HG02763 (cell line): Measurements from ENCODE around the gene AFAP1.

Experiments
- ATAC-seq: cut with Tn5 transposase; IDR thresholded peaks from one replicate; pipeline ENCODE4 v1.9.1; 2021; ENCODE audit warnings: mild to moderate bottlenecking, moderate library complexity; ENCODE audit not compliant: unreplicated experiment

Gene AFAP1

DNA sequence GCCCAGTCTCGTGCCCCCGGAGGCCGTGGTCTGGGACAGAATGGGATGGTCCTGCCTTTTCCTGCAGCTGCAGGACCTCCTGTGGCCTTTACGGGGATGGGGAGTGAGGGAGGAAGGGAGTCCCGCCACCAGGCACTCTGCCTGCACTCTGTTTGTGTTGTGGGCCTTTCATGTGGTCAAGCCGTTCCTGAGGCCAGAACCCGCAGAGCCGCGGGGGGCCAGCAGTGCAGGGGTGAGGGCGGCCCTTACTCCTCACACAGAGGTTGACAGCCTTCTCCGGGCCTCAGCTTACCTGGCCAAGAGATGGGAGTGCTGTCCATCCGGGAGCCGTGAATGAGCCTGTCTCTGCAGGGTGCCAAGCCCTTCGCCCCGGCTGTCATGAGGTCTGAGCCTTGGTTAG, 230.7 kb downstream of the AFAP1 start:
- ATAC-seq, result no peak
